GM18520 (cell line): ENCODE results near the gene SENP1.

Experiments used
- ATAC-seq: cut with Tn5 transposase; IDR thresholded peaks from one replicate; pipeline ENCODE4 v1.9.1; 2021; ENCODE audit not compliant: unreplicated experiment

SENP1 gene

GRCh38 chr12:48068457-48068856 lies 37.4 kb downstream of the SENP1 start:
- ATAC-seq: no peak

DNA sequence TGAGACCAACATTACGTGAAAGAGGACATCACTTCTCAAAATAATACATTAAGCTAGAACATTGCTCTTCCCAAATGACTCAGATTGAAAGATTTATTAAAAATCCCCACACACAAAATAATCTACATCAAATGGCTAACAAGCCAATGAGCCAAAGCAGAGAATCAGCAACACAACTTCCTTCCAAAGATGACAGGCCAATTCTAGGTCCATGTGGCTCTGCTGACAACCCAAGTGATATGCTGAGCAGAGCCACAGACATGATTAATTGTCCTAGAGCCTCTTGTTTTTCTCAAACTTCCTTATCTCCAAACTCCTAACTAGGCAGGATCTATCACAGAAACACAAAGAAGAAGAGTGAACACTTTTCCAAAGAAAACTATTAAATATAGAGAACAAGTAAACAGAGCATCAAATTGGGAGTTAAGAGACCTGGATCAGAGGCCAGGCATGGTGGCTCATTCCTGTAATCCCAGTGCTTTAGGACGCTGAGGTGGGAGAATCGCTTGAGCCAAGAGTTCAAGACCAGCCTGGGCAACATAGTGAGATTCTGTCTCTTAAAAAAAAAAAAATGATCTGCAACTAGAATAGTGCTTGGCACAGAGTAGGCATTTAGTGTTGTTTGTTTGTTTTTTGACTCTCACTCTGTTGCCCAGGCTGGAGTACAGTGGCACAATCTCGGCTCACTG lies 38.5 kb downstream of the SENP1 start:
- ATAC-seq: no peak

DNA sequence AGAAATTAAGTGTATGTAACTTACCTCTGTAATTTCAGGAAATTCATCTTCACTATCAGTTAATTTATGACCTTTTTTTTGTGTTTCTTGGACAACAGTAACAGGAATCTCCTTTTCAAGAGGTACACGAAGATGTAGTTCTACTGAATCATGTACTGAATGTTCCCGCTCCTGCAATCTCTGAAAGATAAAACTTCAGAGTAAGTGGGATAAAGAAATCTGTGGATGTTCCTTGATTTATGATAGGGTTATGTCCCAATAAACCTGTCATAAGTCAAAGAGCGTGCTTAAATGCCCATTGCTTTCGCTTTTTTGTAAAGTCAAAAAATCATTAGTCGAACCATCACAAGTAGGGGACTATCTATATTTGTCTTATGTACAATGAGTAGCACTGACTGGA lies 40.8 kb downstream of the SENP1 start:
- ATAC-seq: no peak

DNA sequence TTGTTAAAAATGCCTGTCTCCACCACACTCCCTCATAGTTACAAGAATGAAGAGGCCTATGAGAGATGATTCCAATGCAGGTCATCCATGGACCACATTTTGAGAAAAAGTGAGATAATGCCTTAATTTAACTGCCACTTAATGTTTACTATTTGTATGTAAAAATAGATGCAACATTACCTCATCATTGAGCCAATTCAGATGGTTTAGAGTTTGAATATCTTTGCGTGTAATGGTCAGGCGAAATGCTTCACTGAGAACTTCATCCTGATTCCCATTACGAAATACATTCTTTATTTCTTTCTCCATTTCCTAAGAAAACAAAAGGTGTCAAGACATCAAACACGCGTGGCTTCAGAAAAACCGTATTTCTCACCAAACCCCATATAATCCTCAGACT lies 42.3 kb downstream of the SENP1 start:
- no peak for ATAC-seq

GRCh38 chr12:48061938-48062719 lies 43.8 kb downstream of the SENP1 start:
- ATAC-seq: no peak

- ATAC-seq: no peak
These were observed 45.4 kb downstream of the SENP1 start for GRCh38 chr12:48060474-48060873.

GRCh38 chr12:48058771-48059170 lies 47.1 kb downstream of the SENP1 start:
- ATAC-seq: no peak

GRCh38 chr12:48054955-48055821 lies 50.7 kb downstream of the SENP1 start:
- ATAC-seq: no peak

- ATAC-seq: no peak
These were observed 52.0 kb downstream of the SENP1 start for GRCh38 chr12:48053883-48054282.

- no peak for ATAC-seq
These were observed 52.8 kb downstream of the SENP1 start for GRCh38 chr12:48053122-48053521.

- no peak for ATAC-seq
These were observed 54.2 kb downstream of the SENP1 start for GRCh38 chr12:48051681-48052080.

- ATAC-seq: no peak
These were observed 55.7 kb downstream of the SENP1 start for GRCh38 chr12:48050174-48050573.

DNA sequence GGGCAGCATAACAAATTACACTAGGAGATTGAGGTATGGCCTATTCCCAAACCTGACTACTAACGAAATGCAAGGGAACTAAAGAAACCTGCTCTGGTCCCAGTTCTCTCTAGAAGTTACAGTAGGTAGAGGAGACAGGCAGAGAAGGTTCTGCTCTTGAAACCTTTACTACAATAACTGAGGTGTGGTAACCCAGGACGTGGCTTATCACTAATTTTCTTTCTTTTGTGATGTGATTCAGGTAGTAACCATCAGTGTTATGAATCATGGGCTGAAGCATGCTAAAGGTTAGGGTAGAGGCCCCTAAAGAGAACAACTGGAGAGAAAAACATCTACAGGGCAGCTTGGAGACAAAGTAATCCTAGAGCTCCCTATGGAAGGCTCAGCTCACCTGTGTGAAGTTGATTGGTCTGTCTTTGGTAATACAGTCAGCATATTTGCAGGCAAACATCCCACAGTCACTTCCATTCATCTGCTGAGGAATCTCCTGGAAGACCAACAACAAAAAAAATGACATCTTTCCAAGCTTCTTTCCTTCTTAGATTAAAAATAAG lies 59.8 kb downstream of the SENP1 start:
- ATAC-seq: no peak

DNA sequence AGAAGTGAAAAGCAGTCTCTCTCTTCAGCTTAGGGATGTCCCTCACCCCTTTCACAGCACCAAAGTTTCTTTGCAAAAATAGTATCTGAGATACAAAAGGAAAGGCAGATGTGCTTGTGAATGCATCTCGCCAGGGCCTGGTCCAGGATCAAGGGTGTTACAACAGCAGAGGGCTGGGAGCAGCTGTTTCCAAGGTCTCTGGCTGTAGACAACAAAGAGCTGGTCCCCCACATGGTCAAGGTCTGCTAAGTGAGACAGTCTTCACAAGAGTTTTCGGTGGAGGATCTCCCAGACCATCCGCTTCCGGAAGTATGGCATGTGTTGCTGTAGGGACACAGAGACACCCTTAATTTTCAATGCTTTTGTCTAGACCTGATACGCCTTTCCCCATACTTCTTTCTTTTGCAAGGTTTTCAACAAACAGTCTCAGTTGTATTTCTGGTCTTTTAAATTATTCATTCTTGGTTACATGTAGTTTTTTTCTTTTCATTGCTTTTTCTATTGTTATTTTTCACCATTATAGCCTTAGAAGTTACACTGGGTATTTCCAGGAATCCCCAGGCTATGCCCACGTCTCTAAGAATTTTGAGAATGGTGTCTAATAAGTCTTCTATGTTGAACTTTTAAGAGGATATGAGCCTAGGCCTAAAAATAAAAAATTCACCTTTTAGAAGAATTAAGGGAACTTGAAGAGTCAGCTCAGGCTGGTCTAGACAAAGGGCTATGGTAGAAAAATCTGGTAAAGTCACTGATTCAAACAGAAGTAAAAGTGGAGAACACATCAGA lies 60.6 kb downstream of the SENP1 start:
- ATAC-seq: no peak

DNA sequence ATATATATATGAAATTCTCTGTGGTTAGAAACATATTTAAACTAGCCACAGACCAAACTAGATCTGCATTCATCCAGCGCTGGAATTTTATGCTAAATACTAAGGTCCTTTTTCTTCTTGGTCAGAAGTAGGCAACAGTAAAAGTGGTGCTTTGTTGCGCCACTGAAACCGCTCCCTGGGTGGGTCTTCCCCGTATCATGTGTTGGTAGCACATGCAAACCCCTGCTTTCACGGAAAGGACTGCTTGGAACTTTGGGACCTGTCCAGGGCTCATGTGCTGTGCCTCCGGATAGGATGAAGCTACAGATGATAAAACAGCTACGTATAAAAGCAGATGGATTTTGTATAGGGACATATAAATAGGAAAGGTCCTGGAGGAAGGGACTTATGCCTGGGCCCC lies 61.5 kb downstream of the SENP1 start:
- ATAC-seq: no peak

DNA sequence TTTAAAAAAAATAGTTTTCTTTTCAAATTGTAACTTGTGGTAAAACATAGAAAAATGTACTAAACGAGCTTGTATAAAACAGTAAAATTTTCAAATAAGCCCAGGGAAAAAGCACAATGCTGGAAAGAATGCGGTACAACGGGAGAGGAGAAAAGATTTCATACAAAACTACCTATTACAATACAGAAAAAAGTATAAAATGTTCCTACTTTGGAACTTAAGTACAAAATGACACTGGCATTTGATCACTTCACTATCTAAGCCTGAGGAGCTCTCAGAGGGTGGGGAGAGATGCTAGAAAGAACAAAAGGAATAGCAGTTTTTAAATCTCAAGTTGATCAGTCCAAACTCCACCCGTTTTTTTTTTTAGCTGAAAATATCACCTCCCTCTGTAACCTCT lies 62.1 kb downstream of the SENP1 start:
- no peak for ATAC-seq

DNA sequence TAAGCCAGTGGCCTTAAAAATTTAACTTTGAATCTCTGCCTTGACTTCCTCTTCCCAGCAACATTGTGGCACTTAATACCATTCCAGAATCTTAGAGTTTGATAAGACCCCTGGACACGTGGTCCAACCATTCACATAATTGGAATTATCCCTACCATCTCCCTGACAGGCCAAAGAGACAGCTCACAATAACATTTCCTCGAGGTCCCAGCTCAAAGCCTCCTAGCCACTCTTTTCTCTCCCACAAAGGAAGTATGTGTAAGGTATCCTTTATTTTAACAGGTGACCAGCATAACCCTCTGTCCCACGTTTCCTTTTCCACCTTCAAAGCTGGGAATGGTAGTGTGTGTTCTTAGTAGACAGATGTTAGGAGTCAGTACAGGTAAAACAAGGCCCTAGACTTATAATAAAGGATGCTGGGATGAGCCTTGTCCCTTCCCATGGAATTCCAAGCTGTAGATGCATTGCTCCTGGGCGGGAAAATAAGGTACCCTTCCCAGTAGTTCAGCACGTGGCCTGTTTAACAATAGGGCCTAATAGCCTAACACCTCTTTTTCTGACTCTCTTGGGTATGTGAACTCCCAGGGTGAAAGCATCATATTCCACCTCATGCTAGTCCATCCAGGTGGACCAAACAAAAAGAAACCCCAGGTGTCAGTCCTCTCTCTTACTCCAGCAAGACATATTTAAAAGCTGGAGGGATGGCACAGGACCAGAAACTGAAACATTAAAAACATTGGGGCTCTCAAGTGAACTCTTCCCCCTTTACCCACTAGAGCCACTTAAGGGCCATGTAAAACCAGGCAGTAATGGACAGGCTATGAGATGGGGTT lies 64.1 kb downstream of the SENP1 start:
- no peak for ATAC-seq

- no peak for ATAC-seq
These were observed 65.5 kb downstream of the SENP1 start for GRCh38 chr12:48040354-48040753.

- no peak for ATAC-seq
These were observed 66.7 kb downstream of the SENP1 start for GRCh38 chr12:48039151-48039550.

DNA sequence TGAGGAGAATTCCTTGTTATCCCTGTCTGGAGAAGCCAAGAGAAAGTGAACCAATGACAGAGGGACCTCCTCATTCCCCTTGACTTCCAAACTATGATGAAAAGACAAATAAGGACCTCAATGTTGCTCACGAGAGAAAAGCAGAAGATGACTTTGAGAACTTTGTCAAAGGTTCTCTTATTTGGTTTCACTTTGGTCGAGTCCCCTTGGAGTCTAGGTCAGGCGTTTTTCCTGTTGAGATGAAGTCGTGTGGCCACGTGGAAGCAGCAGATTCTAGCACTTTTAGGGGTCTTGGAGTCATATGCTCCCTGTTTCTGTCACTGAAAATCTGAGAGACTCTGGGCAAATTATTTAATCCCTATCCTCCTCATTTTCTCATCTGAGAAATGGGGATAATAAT lies 67.8 kb downstream of the SENP1 start:
- ATAC-seq: no peak
